HG02759 (cell line): Measurements from ENCODE around the gene SLC5A10.
A peak's percentile ranks its signal among the peaks of the same experiment; 100 is the strongest.
"Not testable (repeated sequence)": the region's sequence is repeated elsewhere in the genome, so short reads cannot be mapped to it uniquely, and the experiment has no call there.

Experiments used
- ATAC-seq: cut with Tn5 transposase; IDR thresholded peaks from one replicate; pipeline ENCODE4 v1.9.1; 2021; ENCODE audit warnings: mild to moderate bottlenecking, moderate library complexity; ENCODE audit not compliant: unreplicated experiment

The SLC5A10 gene

DNA sequence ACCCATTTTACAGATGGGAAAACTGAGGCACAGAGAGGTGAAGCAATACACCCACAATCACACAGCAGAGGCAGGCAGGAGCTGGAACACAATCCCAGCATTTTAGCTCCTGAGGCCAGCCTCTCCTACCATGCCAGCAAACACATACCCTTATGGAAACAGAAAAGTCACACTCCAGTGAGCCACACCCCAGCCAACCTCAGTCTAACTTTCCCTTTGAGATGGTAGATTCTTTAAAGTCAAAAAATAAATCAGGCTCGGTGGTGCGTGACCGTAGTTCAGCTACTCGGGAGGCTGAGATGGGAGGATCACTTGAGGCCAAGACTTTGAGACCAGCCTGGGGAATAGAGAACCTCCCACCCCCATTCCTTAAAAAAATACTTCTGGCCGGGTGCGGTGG, 84.2 kb downstream of the SLC5A10 start:
- ATAC-seq, result peak; percentile 31

DNA sequence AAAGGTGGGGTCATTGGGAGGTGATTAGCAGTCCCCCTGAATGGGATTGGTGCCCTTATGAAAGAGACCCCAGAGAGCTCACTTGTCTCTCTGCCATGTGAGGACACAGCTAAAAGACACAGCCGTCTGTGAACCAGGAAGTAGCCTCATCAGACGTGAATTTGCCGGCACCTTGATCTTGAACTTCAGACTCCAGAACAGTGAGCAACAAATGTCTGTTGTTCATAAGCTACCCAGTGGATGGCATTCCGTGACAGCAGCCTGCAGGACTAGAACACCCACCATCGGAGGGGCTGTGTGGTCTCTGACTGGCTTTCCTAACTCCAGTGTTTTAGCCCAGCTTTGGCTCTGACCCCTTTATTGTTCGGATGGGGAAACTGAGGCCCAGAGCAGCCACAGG, 85.6 kb downstream of the SLC5A10 start:
- ATAC-seq, result not testable (repeated sequence)

DNA sequence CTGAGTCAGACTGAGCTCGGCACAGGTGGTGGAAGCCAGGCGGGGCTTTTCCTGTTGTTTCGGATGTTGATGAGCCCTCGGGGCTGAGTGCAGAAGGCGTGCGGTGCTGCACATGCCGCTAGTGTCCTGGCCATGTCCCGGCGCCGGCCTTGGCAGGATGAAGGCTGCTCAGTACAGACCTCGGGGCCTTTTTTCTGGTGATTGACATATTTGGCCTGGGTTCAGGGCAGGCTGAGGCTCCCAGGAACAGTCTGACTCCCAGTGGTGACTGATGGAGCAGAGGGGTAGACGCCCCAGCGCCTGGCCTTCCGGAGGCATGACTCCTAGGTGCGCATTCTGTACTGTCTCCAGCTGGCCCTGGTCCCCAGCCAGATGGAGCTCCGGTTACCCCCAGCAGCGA, 86.0 kb downstream of the SLC5A10 start:
- not testable (repeated sequence) for ATAC-seq

- peak; percentile 18 for ATAC-seq
Measured at GRCh38 chr17:19038730-19039129, 86.8 kb downstream of the SLC5A10 start.

DNA sequence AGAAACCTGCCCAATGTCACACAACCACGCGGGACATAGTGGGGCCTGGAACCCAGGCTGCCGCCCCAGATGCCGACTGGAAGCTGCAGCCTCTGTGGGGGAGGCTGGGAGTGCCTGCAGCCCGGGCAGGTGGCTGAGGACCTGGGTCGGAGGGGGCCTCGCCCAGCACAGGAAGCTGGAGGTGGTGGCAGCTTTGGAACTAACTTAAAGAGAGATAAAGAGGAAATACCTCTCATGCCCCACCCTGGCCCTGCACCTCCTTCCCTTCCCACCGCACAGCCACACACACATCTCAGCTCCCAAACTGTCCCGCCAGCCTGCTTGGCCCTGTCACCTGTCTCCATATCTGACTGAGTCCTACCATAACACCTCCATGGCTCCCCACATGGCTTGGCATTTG, 88.4 kb downstream of the SLC5A10 start:
- ATAC-seq, result not testable (repeated sequence)

GRCh38 chr17:19041871-19042270, 89.9 kb downstream of the SLC5A10 start:
- ATAC-seq, result not testable (repeated sequence)

DNA sequence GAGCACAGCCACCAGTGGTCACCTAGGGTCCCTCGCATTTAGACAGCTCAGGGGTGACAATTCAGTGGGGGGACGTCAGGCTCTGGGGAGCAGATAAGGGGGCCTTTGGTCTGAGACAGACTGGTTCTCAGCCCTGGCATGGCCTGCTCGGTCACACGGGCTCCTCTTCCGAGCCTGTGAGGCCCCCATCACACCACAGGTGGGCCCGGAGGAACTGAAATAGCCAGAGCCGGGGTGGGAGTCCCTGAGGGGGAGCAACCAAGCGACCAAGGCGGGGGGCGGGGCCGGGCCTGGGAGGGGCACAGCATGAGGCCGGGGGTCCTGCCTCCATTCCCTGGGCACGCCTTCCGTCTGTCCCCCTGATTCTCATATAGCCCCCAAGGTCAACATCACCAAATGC, 90.4 kb downstream of the SLC5A10 start:
- ATAC-seq, result not testable (repeated sequence)

- not testable (repeated sequence) for ATAC-seq
Measured at GRCh38 chr17:19043032-19043431, 91.1 kb downstream of the SLC5A10 start.

DNA sequence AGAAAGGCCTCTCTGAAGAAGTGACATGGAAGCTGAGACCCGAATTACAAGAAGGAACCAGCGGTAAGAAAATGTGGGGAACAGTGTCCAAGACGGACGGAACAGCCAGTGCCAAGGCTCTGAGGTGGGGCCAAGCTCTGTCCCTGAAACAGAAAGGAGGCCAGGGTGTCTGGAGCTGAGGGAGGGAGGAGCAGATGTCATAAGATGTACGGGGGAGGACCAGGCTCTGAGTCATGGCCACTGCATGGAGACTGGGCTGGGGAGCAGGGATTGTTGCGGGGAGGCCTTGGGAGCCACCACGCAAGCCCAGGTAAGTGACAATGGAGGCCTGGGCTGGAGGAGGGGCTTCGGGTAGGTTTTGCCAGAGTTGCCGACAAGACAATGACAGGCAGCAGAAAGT, 92.7 kb downstream of the SLC5A10 start:
- not testable (repeated sequence) for ATAC-seq

GRCh38 chr17:19046782-19047375, 94.9 kb downstream of the SLC5A10 start, which contains the start of gene GRAP:
GRAP (minus strand) TSS chr17:19046957; CDS start chr17:19046926, 31 bp downstream.
- not testable (repeated sequence) for ATAC-seq

DNA sequence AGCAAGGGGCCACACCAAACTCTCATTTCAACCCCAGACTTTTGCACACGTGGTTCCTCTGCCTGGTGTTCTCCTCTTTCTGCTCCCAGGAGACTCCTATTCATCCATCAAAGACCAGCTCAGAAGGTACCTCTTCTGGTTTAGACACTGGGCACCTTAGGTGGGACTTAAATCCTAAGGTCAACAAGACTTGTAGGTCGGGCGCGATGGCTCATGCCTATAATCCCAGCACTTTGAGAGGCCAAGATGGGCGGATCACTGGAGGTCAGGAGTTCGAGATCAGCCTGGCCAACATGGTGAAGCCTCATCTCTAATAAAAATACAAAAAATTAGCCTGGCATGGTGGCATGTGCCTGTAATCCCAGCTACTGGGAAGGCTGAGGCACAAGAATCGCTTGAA, 95.5 kb downstream of the SLC5A10 start:
- not testable (repeated sequence) for ATAC-seq

- ATAC-seq, result not testable (repeated sequence)
Measured at GRCh38 chr17:19048826-19049225, 96.9 kb downstream of the SLC5A10 start.

DNA sequence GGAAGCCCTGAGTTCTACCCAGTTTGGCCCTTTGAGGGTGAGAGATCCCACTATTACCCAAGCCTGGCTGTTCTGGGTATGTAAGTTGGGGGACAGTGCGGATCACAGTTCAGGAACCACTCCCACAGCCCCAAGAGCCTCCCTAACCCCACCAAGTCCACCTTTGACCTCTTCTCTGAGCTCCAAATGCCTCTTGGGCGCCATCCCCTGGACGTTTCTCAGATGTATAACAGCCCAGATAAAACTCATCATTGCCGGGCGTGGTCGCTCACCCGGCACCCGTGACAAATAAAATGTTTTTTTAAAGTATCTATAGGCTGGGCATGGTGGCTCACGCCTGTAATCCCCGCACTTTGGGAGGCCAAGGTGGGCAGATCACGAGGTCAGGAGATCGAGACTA, 103.5 kb downstream of the SLC5A10 start:
- ATAC-seq, result peak; percentile 68

DNA sequence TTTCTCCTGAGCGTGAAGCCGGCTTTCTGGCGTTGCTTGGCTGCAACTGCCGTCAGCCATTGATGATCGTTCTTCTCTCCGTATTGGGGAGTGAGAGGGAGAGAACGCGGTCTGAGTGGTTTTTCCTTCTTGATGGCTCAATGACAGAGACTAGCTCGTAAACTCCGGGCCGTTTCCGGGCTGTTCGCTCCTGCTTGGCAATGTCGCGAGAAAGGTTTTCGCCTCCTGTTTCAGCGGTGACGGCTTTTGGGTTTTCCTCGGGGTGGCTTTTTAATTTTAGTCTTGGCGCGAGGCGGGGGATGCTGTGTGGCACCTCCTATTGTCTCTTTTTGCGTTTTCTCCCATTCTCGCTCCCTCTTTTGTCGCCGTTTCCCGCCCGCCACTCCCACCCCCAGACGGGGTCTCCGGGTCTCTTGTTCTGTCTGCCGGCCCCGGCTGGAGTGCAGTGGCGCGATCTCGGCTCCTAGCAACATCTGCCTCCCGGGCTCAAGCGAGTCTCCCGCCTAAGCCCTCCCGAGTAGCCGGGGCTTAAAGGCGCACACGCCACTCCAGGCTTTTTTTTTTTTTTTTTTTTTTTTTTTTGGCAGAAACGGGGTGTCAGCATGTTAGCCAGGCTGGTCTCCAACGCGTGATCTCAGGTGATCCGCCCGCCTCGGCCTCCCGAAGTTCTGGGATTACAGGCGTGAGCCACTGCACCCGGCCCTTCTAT, 110.2 kb downstream of the SLC5A10 start:
- ATAC-seq, result peak; percentile 26

DNA sequence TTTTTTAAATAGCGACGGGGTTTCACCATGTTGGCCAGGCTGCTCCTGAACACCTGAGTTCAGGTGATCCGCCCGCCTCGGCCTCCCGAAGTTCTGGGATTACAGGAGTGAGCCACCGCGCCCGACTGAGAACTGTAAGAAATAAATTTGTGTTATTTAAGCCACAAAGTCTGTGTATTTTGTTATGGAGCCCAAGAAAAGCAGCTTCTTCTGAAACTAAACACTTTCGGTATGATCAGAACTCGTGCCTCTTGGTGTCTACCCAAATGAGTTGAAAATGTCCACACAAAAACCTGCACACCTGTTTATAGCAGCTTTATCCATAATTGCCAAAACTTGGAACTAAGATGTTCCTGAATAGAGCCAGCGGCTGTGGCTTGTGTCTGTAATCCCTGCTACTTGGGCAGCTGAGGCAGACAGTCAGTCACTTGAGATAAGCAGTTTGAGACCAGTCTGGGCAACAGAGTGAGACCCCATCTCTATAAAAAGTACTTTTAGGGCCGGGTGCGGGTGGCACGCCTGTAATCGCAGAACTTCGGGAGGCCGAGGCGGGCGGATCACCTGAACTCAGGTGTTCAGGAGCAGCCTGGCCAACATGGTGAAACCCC, 110.9 kb downstream of the SLC5A10 start:
- peak; percentile 71 for ATAC-seq

DNA sequence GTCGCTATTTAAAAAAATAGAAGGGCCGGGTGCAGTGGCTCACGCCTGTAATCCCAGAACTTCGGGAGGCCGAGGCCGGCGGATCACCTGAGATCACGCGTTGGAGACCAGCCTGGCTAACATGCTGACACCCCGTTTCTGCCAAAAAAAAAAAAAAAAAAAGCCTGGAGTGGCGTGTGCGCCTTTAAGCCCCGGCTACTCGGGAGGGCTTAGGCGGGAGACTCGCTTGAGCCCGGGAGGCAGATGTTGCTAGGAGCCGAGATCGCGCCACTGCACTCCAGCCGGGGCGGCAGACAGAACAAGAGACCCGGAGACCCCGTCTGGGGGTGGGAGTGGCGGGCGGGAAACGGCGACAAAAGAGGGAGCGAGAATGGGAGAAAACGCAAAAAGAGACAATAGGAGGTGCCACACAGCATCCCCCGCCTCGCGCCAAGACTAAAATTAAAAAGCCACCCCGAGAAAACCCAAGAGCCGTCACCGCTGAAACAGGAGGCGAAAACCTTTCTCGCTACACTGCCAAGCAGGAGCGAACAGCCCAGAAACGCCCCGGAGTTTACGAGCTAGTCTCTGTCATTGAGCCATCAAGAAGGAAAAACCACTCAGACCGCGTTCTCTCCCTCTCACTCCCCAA, 111.5 kb downstream of the SLC5A10 start:
- peak; percentile 27 for ATAC-seq

GRCh38 chr17:19064378-19064777, 112.4 kb downstream of the SLC5A10 start:
- ATAC-seq, result not testable (repeated sequence)

- peak; percentile 94 for ATAC-seq
Measured at GRCh38 chr17:19070318-19071168, 118.6 kb downstream of the SLC5A10 start.
